ENCODE measurements around the gene DNAAF3. TPM values are rescaled to one million over a fixed set of nuclear protein-coding genes. Genes with fewer than 3 reads are reported as not detected.

DNAAF3 gene
- total RNA-seq, 4 donors from 2014 or later: 0.34 to 0.88 TPM; not detected in 2

DNA sequence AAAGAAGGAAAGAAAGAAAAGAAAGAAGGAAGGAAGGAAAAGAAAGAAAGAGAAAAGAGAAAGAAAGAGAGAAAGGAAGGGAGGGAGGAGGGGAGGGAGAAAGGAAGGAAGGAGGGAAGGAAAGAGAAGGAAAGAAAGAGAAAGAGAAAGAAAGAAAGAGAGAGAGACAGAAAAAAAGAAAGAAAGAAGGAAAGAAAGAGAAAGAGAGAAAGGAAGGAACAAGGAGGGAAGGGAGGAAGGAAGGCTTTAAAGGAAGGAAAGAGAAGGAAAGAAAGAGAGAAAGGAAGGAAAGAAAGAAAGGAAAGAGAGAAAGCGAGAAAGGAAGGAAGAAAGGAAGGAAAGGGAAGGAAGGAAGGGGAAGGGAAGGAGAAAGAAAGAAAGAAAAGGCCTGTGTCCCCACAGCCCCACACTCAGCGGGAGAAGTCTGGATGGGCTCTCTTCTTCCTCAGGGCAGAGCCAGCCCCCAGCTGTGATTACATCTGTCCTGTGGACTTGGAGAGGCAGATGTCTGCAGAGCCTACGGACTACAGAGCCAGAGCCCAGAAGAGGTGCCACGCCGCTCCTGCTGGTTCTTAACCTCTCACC lies 33.3 kb upstream of the DNAAF3 start:
- TF ChIP-seq, protein P1, sequence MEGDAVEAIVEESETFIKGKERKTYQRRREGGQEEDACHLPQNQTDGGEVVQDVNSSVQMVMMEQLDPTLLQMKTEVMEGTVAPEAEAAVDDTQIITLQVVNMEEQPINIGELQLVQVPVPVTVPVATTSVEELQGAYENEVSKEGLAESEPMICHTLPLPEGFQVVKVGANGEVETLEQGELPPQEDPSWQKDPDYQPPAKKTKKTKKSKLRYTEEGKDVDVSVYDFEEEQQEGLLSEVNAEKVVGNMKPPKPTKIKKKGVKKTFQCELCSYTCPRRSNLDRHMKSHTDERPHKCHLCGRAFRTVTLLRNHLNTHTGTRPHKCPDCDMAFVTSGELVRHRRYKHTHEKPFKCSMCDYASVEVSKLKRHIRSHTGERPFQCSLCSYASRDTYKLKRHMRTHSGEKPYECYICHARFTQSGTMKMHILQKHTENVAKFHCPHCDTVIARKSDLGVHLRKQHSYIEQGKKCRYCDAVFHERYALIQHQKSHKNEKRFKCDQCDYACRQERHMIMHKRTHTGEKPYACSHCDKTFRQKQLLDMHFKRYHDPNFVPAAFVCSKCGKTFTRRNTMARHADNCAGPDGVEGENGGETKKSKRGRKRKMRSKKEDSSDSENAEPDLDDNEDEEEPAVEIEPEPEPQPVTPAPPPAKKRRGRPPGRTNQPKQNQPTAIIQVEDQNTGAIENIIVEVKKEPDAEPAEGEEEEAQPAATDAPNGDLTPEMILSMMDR (IDR thresholded peaks at IDR 0.05; ENCODE audit: low read depth): no peak

DNA sequence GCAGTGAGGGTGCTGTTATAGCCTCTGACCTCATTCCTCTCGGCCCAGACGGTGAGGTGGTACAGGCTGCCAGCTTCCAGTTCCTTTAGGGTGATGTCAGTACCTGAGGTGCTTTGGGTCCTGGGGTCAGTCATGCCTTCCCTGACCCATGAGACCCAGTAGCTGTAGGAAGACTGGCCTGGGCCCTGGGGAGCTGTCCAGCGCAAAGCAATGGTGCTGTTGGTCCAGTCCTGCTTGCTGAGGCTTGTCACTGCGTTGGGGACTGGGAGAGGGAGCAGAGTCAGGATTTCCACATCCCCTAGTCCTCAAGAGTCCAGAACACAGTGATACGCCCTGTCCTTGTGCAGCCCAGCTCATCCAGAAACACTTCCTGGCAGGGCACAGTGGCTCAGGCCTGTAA lies 32.2 kb upstream of the DNAAF3 start:
- TF ChIP-seq, protein P1 (IDR thresholded peaks at IDR 0.05; ENCODE audit: low read depth): no peak

DNA sequence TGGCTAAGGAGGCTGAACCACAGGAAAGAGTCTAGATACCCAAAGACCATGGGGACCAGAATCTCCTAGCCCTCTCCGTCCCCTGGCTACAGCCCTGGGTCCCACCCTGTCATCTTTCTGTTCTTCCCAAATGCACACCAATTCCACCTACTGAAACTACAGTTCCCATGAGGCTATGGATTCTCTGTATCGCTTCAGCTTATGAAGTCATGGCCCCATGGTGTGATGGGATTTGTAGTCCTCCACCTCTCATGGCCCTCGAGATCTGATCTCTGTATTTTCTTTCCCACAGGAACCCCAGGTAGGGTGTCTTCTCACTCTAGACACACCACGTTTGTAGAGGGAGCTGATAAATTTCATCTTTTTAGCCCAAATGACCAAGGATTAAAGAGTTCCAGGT lies 31.1 kb upstream of the DNAAF3 start:
- TF ChIP-seq, protein P1 (IDR thresholded peaks at IDR 0.05; ENCODE audit: low read depth): no peak

DNA sequence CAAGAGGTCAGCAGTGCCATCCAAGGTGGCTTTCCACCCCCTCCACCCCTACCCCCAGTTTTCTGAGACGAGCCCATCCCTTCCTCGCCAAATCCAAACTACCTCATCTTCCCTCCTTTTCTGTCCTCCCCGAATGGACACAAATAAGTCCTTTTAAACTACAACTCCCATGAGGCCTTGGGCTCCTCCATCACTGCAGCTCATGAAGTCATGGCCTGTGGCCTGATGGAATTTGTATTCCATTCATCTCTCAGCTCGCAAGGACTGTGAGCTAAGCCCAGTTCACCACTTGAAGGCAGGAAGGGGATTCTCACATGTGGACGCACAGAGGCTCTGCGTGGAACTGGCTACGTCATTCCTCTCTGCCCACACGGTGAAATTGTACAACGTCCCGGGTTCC lies 30.4 kb upstream of the DNAAF3 start:
- TF ChIP-seq, protein P1 (IDR thresholded peaks at IDR 0.05; ENCODE audit: low read depth): no peak

DNA sequence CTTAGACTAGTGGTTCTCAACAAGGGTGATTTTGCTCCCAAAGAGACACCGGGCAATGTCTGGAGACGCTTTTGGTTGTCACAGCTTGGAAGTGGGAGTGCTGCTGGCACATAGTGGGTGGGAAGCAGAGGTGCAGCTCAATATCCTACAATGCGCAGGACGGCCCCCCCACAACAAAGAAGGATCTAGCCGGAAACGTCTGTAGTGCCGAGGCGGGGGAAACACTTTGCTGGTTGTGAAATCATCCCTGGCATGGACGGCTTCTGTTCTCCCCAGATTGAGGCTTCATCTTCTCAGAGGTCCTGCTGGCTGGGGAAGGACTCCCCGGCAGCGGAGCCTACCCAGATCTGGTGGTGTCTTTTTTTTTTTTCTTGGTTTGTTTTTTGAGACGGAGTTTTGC lies 27.1 kb upstream of the DNAAF3 start:
- TF ChIP-seq, protein P1 (IDR thresholded peaks at IDR 0.05; ENCODE audit: low read depth): no peak

DNA sequence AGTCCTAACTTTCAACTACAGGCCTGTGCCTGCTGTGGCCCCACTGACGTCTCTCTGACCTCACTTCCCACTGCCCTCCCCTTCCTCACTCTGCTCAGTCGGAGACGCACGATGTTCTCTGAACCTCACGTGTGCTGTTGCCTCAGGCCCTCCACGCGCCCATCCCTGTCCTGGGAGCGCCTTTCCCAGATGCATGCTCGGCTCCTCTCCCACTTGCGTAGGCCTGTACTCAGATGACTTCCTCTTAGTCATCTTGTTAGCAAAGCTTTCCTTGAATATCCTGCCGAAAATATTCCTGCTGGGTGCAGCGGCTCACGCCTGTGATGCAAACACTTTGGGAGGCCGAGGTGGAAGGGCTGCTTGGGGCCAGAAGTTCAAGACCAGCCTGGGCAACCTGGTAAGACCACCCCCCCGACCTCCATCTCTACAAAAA lies 23.0 kb upstream of the DNAAF3 start:
- TF ChIP-seq, protein P1 (IDR thresholded peaks at IDR 0.05; ENCODE audit: low read depth): no peak

DNA sequence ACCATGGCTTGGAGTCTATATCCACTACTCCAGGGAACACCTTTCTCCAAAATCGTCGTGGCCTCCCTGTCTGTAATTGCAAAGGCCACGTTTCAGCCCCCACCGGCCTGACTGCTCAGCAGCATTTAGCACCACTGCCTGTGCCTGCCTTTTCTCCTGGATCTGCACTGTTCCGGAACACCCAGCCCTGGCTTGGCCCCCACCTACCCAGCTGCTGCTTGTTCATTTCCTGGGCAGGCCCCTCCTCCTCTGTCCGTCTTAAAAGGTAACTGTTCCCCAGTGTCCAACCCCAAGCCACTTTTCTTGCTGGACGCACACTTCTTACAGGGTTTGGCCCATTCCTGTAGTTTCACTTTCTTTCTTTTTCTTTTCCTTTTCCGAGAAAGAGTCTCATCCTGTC lies 22.2 kb upstream of the DNAAF3 start:
- TF ChIP-seq, protein P1 (IDR thresholded peaks at IDR 0.05; ENCODE audit: low read depth): no peak
